Measurements from ENCODE around the gene CNTNAP2.

DNA sequence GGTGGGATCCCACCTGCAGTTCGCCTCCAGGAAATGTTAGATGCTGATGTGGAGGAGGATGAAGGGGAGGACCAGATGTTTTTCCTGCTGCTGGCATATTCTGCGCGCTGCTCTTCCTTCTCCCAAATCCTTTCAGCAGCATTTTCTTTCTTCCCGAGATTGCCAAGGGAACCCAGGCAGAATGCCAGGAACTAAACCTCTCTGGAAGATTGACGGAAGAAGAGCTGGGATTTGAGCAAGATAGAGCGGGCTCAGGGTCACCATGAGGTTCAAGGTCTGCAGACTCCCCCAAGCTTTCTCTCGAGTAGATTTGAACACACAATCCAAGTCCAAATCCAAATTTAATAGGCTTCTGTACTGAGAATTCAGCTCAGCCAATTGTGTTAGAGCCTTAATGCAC is 2128.8 kb downstream of the CNTNAP2 start:
- TF ChIP-seq, protein P1, sequence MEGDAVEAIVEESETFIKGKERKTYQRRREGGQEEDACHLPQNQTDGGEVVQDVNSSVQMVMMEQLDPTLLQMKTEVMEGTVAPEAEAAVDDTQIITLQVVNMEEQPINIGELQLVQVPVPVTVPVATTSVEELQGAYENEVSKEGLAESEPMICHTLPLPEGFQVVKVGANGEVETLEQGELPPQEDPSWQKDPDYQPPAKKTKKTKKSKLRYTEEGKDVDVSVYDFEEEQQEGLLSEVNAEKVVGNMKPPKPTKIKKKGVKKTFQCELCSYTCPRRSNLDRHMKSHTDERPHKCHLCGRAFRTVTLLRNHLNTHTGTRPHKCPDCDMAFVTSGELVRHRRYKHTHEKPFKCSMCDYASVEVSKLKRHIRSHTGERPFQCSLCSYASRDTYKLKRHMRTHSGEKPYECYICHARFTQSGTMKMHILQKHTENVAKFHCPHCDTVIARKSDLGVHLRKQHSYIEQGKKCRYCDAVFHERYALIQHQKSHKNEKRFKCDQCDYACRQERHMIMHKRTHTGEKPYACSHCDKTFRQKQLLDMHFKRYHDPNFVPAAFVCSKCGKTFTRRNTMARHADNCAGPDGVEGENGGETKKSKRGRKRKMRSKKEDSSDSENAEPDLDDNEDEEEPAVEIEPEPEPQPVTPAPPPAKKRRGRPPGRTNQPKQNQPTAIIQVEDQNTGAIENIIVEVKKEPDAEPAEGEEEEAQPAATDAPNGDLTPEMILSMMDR (conservative IDR thresholded peaks at IDR 0.05), result no peak
- no peak for TF ChIP-seq ZFX (IDR thresholded peaks at IDR 0.05)

All from C4-2B (cell line).